Tibial nerve (tissue), 3 donors: Measurements from ENCODE around the gene KCNH1.

Source experiments
- CTCF ChIP-seq, 5 experiments: fragments of 200-600 bp in 3 of 5; fragments of 450-650 bp in 2 of 5; sonication (generic) in 3 of 5; IDR thresholded peaks; one replicate each; pipeline ENCODE4 v1.5.1; 2016 to 2019; ENCODE audit warnings: antibody characterized with exemption in 5 of 5, mild to moderate bottlenecking in 3 of 5, moderate library complexity in 2 of 5
- POLR2A ChIP-seq, 2 donors: fragments of 450-650 bp; IDR thresholded peaks; one replicate each; pipeline ENCODE4 v1.6.1; 2017; ENCODE audit warnings: antibody characterized with exemption in 2 of 2, mild to moderate bottlenecking in 2 of 2, moderate library complexity in 2 of 2

GRCh38 chr1:210949489-210949888 is 184.5 kb downstream of the KCNH1 start:
- TF ChIP-seq CTCF (IDR thresholded peaks at IDR 0.05) (no peak), POLR2A (IDR thresholded peaks at IDR 0.05) (no peak)
